Dermis blood vessel endothelial cell (primary cell): ENCODE results near the gene GPR35. TPM values are rescaled to one million over a fixed set of nuclear protein-coding genes. Genes with fewer than 3 reads are reported as not detected.
"Not testable (repeated sequence)": the region's sequence is repeated elsewhere in the genome, so short reads cannot be mapped to it uniquely, and the experiment has no call there.

ENCODE experiments used
- DNase-seq: peaks from one replicate; pipeline ENCODE4 v3.0.0; 2010
- total RNA-seq: library from RNA; depleted of rRNA; stranded (reverse); fragments of >200 nt; gene quantifications from 2 replicates; pipeline ENCODE4 v1.2.3, GENCODE V29; 2014

GPR35 gene
- total RNA-seq, 1 donor from 2014 or later, result 0.85 TPM

DNA sequence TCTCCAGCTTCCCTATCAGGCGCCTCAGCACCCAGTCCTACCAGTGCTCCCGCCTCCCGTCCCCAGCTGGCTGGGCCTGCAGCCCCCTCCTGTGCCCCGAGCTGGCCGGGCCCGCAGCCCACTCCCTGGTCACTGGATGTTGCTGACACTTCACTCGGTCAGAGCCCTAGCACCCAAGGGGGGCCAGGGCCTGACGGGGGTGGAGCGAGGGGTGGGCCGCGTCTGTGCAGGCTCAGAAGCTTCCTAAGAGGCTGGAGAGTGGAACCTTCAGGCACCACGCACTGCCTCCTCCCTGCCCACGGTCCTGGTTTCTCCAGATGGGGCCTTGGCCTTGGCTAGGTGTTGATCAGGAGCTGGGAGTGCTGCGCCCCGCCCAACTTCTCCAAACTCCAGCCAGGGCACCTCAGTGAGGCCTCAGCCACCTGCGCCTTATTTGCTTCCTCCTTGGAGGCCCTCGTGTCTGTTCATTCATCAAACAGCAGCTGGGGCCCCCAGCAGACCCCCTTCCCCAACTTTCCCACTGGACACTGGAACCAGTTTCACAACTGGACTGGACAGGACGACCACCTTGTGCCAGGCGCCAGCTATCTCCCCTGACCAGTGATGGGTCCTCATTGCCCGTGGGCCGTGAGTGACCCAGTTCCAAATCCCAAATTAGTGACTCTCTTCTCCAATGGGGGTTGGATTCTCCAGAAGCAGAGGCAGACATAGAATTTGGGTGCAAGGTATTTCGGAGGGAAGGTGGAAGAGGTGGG, 22.0 kb upstream of the GPR35 start:
- DNase-seq, result no peak

DNA sequence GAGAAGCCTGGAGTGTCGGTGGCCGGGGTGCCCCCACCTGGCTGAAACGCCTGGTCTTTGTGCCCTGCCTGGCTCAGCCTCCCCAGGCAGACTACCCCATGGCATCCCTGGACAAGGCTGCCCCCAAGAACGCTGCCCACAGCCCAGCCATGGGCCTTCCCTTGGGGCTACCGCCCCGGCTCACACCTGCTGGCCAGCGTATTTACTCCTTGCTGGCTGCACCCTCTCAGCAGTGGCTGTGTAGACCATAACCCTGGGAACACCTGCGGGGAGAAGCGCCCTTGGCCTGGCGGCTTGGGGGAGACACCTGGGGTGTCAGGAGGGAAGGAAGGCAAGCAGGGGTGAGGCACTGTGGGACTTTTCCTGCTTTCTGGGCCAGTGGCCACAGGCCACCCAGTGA, 21.4 kb upstream of the GPR35 start:
- DNase-seq, result no peak

DNA sequence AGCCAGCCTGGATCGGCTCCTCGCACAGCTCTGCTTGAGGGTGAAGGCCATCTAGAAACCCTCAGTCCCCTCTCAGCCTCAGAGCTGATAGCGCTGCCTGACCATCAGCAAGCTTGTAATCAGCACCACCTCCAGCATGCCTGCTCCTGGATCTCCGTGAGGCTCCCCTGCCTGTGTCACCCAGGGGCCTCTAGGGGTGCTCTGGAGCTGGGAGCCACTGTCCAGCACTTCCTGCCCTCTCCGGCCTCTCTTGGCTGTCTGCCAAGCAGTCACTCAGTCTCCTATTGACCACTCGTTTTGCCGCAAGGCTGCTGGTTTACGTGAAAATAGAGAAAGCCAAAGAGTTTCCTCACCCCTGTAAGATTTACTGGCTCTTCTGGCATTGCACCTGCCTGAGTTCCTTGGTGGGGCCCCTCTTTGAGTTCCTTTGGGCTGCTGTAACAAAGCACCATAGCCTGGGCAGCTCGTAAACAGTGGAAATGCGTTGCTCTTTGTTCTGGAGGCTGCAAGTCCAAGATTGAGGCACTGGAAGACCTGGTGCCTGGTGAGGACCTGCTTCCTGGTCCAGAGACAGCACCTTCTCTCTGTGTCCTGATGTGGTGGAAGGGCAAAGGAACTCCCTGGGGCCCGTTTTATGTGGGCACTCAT, 20.9 kb upstream of the GPR35 start:
- DNase-seq, result peak; percentile 91

DNA sequence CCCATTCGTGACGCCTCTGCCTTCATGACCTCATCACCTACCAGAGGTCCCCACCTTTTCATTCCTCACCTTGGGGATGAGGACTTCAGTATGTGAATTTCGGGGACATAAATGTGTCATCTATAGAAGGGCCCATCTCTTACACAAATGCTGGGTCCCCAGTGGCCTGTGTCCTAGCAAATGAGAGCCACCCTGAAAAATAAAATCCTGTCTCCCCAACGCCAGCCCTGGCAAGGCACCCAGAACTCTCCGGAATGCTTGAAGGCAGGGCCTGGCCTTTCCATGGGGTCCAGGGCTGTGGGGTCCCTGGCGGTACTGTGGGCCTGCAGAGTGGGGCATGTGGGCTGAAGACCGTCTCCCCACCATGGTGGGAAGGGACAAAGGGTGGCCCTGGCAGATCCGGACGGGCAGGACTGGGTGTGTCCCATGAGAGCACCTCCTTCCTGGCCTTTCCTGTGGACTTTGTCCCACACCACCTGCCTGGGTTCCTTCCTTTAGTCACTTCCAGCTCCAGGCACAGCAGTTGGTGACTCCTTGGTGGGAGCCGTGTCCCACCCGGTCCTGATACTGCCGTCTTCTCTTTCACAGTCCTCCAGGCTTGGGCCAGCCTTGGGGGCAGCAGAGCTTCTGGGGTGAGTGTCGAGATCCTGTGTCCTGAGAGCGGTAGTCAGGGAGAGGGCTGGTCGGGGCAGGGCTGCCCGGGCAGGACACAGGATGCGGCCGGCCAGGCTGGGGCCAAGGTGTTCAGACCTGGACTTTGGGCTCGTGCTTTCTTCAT, 20.2 kb upstream of the GPR35 start:
- no peak for DNase-seq

DNA sequence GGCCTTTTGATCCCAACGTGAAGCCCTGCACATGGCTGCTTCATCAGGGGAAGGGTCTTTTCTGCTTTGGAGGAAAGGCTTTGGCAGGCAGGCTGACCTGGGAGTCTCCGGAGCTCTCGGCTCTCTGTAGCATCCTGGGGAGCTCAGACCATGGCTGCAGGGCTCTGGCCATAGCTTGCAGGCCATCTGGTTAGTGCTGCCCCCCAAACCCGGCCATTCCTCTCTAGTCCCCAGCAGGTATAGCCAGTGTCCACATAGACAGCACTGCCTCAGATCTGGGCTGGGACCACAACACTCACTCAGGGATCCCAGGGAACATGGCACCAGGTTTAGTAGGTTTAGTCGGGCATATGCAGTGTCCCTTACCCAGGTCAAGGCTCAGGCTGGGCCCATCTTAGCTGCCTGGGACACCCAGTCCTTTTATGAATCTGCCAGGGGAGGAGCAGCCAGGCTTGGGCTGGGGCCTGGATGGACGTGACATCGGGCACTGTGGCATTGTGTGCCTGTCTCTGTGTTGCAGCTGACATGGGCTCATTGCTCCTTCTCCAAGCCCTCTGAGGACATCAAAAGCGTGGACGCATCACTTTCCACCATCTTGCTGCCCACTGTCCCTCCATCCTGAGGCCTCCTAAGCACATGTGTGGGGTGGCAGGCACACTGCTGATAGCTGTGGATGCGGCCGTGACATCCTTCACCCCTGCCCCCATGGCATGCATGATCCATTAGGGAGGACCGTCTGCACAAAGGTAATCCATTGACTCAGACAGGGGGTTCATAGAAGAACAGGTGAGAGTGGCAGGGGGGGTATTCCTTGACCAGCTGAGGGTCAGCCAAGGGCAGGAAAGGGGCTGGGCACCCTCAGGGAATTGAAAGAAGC, 19.2 kb upstream of the GPR35 start:
- DNase-seq, result no peak

DNA sequence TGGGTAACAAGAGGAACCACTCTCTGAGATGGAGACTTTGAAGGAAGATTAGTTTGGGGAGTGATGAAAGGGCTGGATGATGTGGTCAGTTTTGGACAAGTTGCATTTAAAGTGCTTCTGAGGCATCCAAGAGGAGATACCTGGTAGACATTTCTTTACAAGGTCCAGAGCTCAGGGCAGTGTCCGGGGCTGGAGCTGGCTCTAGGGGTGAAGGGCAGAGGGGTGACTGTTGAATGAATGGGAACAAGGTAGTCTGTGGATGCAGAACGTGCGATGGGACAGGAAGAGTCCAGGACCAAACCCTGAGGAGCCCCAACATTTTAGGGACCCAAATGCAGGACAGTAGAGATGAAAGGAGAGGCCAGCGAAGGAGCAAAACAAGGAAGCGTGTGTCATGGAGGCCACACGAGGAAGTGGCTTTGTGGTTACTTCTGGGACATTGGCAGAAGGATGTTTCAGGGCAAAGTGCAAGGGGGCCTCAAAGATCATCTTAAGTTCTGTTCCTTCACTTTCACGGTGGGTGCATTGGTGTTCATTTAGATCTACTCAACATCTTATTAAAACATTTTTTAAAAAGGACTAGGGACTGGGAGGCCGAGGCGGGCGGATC, 13.6 kb upstream of the GPR35 start:
- DNase-seq, result no peak

DNA sequence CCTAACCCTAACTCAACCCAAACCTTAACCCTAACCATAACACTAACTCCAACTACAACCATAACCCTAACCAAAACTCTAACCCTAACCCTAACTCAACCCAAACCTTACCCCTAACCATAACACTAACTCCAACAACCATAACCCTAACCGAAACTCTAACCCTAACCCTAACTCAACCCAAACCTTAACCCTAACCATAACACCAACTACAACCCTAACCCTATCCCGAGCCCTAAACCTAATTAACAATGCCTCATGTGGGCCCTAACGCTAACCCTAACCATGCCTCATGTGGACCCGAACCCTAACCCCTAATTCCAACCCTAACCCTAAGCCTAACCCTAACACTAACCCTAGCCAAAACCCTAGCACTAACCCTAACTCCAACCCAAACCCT, 11.5 kb upstream of the GPR35 start:
- DNase-seq, result no peak

DNA sequence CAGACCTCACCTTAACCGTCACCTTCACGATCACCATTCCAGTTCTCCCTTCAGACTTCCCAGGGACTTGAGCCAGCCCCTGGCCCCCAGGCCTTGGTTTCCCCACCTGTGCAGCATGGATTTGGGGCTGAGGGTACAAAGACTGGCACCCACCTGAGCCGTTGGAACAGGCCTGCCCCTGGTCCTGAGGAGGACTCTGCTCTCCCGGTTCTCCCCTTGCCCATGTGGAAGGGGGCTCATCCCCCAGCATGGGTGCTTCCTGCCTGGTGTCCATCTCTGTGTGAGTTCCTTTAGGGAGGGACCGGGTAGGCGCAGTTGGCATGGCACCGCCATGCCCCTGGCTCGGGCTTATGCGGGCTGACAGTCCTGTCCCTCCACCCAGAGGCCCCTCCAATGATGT, 10.9 kb upstream of the GPR35 start:
- no peak for DNase-seq

DNA sequence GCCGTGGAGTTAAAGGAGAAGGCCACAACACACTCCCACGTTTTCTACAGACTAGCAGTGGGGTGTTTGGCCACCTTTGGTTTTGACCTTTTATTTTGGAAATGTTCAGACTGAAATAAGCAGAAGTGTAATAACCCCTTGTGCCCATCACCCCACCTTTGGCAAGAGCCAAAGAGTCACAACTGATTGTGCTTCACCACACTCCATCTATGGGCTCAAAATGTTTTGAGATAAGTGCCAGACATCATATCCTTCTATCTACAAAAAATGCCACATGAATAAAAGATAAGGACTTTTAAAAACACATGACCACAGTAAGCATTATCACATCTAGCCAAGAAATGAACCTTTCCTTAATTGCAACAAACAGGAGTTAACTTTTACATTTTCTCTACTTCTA, 9.9 kb upstream of the GPR35 start:
- DNase-seq, result no peak

DNA sequence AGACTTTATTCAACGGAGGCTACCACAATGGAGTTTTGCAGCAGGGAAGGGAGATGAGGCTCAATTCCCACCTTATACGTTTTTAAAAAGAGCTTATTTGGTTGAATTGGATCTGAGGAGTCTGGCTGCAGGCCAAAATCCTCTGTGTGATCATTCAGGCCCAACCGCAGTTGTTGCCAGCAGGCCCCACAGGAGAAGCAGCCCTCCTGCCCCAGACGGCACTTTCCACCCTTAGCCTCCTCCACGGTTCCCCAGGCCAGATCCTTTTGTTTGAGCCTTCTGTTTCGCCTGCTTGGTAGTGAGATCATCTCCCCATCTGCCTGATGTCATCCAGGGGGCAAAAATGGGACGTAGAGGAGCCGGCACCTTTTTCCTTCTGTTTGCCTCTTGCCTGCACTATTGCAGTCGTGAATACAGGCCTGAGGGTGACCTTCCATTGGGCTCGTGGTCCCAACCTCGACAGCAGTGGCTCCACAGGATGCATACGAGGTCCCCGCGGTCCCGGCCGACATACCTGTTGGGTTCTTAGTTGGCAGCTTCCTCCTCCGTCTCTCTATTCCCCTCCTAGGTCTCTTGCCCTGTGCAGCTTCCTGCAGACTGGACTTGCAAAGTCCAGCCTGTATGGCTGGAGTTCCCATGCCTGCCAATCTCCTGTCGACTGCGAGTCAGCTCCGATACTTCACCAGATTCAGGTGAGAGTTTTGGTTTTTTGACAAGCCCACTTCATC, 9.3 kb upstream of the GPR35 start:
- DNase-seq, result no peak

DNA sequence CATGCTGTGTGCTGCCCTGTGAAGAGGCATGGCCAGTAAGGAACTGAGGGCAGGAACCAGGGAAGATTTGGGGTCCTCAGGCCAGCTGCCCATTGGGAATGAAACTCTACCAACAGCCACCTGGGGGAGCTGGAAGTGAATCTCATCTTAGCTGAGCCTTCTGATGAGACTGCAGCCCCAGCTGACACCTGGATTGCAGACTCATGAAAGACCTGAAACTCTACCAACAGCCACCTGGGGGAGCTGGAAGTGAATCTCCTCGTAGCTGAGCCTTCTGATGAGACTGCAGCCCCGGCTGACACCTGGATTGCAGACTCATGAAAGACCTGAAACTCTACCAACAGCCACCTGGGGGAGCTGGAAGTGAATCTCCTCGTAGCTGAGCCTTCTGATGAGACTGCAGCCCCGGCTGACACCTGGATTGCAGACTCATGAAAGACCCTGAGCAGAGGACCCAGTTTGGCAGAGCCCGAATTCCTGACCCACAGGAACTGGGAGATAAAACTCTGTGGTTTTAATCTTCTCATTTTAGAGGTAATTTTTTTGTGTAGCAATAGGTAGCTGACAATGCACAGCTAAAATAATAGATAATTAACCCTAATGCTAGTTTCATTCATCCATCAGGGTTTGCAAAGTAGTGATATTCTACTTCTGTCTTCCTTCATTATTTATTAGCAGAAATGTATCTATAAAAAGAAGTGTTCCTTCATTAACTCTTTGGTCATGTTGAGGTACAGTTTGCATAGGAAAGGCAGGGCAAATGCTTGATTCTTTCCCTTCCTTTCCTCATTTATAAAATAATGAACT, 8.2 kb upstream of the GPR35 start:
- not testable (repeated sequence) for DNase-seq

DNA sequence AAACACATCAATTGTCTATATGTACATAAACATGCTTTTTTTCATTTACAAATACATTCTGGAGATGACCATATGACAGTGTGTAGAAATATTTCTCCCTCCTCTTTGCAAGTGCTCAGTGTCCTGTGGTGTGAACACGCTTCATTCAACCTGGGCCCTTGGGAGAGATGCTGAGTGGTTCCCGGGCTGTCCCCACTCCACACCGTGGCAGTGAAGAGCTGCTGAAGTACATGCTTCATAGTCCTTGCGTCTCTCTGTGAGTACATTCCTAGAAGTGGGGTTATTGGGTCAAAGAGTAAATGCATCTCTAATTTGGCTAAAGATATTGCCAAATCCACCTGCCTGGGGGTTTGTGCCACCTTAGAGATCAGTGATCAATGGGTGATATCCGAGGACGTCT, 6.5 kb upstream of the GPR35 start:
- DNase-seq, result no peak

DNA sequence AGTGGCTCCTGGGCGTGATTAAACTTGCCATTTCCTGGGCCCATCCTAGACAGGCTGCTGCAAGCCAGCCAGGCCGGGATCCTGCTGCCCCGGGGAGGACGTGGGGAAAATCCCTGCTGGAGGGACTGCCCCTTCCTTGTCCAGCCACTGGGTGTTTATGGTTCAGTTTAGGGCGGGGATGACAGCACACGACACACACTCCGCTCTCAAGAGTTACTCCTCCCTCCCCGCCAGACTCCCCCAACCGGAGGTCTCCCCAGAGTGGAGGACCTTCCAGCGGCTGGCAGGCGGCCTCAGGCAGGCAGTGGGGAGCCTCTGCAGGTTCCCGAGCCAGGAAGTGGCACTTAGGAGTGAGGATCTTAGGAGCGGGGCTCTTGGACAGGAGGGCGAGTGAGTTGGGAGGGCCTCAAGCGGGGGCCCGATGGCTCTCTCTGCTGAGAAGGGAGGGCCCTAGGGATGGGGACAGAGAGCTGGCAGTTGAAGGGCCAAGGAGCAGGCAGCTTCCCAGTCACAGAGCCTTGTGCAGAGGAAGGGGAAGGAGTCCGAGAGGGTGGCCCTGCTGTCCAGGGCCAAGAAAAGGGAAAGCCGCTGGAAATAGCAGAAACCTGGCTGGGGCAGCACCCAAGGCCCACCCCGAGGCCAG, 5.7 kb upstream of the GPR35 start:
- no peak for DNase-seq

DNA sequence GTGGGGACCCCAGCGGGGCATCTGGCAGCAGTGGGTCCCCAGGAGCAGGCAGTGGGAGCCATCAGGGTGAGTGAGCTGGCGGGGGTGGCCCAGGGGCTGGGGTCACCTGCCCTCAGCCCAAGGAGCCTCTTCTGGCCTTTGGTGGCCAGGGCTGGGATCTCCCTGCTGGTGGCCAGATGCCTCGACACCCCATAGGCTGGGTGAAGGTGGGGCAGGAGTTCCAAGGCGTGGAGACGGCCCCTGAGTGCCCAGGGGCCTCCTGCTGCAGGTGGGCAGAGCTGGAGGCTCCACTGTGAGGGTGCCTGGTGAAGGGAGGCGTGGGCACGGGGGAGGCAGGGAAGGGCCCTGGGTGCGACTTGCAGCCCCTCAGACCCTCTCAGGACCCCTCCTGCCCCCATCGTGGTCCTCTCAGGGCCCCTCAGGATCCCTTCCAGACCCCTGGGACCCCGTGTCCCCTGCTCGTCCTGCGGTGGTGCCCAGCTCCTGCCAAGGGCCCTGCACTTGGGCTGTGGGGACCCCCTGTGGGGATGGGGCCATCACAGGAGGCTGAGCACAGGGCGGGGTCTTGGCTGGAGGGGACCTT, 5.0 kb upstream of the GPR35 start:
- DNase-seq, result no peak

DNA sequence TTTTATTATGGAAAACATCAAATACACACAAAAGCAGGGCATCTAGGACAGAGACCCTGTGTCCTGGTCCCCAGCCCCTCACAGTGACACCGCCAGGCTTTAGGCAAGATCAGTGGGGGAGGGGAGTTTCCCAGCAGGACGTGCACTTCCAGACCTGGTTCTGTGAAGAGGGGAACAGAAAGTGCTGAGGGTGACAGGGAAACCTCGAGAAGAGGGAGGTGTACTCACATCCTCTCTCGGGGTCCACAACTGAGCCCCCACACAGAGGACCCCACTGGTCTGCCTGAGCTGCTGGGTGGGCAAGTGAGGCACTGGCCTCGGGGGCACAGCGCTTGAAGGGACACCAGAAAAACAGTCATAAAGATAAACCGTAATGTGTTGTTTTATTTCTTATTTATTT, 4.4 kb upstream of the GPR35 start:
- DNase-seq, result no peak

DNA sequence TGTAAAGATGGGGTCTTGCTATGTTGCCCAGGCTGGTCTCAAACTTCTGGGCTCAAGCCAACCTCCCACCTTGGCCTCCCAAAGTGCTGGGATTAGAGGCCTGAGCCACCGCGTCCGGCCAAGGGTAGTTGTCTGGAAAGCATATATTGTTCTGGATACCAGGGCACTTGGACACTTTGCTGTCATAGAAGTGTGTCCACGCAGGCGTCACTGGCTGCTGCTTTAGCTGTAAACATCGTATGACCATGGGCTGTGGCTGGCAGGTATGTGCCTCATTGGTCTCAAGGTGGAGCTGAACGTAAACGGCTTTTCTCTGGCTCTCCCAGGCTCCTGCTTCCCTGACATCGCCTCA, 3.2 kb upstream of the GPR35 start:
- DNase-seq, result no peak

DNA sequence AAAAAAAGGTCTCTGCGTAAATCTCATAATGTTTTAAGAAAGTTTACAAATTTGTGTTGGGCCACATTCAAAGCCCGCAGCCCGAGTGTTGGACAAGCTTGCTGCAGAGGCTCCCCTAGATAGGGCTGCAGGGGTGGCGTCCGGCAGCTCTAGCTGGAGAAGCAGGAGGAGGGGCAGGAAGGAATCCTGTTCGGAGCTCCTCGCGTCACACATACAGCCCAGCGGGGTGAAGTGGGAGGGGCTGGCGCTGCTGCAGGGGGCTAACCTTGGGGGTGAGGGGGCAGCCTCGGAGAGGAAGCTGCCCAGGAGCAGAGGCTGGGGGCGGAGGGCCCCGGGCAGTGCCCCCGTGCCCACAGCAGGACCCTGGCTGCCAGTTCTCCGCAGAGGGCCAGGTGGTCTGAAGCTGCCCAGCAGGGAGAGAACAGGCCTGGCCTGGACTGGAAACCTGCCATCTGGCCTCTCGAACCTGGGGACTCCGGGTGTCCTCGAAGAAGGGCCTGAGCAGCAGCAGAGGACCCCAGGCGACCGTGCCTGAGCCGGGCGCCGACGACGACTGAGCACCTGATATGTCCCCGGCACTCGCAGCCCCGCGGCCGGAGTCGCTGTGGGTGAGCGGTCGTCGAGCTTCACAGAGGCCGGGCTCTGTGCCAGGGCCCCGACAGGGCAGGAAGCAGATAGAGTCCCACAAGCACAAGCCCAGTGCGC, 2.6 kb upstream of the GPR35 start:
- peak; percentile 9 for DNase-seq

DNA sequence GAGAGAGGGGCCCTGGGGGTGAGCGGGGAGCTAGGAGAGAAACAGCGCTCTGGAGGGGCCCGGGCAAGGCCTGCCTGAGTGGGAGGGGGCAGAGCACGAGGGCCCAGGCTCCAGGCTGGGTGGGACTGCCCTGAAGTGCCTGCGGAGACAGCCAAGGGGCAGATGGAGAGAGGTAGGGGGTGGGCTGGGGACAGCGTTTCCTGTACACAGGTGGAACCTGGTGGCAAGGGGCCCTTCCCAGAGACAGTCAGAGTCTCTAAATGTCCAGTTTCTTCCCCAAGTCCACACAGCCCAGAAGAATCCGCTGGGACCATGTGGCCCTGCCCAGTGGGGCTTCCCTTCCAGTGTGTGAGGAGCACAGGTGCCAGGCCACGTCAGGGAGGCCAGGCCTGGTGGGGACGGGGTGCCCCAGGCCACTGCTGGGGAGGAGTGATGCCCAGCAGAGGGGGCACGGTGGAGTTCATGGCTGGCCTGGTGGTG, 1.7 kb upstream of the GPR35 start:
- no peak for DNase-seq
